Astrocyte of the spinal cord (primary cell): ENCODE data around the gene P4HTM.

Source experiments
- DNase-seq: peaks from one replicate; pipeline ENCODE4 v3.0.0; 2011; ENCODE audit warnings: low read depth, low spot score
- H3K4me3 ChIP-seq: 2 replicates; pipeline ENCODE4 v1.5.1; 2011; ENCODE audit warnings: low read depth, mild to moderate bottlenecking, low read length, moderate library complexity
- CTCF ChIP-seq: IDR thresholded peaks from 2 replicates; pipeline ENCODE4 v1.5.1; 2012; ENCODE audit warnings: low read depth, mild to moderate bottlenecking, low read length, inconsistent platforms
- in situ Hi-C: cut with HindIII; loops from 2 replicates; pipeline ENCODE4 v1.10.0; 2017; ENCODE audit warnings: low sequenced_read_pairs

Gene P4HTM

DNA sequence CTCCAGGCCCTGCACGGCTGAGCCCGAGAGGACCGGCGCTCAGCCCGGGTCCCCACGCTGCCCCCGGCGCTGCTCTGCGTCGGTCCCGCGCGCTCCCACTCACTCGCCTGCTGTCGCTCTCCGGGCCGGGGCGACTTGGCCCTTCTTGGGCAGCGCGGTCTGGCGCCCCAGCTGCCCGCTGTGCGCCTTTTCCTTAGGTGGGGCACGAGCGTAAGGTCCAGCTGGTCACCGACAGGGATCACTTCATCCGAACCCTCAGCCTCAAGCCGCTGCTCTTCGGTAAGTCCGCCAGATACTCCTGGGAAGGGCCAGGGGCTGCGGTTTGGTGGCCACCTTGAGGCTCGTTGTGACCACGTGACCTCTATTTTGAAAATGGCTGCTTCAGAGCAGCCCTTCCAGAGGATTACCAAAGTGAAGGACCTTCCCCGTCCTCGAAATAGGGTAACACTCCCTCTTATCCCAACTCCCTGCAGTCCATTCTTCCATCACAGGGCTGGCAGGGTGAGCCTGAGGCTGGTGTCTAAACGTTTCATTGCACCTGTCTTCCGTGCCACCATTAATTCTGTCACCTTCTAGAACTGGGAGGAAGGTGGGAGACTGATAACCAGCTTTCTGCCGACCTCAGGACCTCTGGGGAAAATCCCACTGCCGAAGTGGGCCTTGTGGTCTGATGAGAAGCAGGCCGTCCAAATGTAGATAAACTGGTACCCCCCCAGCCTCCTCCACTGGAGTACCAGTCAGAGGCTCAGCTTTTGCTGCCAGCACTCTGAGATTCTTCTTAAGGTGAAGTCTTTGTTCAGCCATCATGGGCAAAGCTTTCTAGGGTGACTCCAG, 812 bp downstream of the P4HTM start:
- TF ChIP-seq CTCF: no peak
- peak overlapping the region; percentile 74 for H3K4me3 ChIP-seq
- DNase-seq: peak; percentile 13
- in situ Hi-C loops: no loop called here

- in situ Hi-C loops: no loop called here
- DNase-seq: no peak
- no peak overlapping the region for H3K4me3 ChIP-seq
- TF ChIP-seq CTCF: no peak
Measured at GRCh38 chr3:48991851-48992545, 2.0 kb downstream of the P4HTM start.

DNA sequence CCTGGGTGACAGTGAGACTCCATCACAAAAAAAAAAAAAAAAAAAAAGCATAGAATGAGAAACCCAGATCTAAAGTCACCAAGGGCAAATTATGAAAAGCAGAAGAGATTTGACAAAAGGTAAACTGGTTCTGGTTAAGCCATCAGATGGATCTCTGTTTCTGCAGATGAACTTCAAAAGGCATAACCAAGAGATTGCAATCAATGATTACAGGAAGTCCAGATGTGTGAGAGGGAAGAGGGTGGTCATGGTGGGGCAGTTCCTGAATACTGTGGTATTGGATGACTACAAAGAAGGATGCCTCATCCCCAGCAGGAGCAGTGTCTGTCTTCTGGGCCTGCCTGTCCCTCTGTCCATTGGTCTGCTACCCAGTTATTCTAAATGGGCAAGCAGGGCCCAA, 3.8 kb downstream of the P4HTM start:
- DNase-seq: no peak

DNA sequence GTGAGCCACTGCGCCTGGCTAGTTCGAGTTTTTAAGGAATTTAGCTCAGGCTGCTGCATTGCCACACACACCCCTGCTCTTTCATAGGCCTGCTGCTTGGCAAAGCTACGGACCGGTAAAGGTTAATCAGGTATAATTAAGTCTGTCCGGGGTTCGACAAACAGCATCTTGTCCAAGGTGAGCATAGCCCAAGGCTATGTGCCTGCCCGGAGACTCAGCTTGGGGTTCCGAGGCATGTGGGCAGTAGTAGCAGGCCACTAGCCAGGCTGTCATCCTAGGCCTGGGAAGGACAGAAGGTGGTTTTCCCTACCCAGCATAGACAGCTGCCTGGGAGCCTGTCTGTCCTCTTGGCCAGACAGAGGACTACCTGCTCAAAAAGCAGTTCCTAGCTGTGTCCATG, 6.6 kb downstream of the P4HTM start:
- TF ChIP-seq CTCF: no peak
- in situ Hi-C loops: no loop called here
- no peak for DNase-seq
- no peak overlapping the region for H3K4me3 ChIP-seq

More for the DNA sequence above, 3.8 kb downstream of the P4HTM start:
- in situ Hi-C loops: no loop called here
- no peak for TF ChIP-seq CTCF
- no peak overlapping the region for H3K4me3 ChIP-seq

DNA sequence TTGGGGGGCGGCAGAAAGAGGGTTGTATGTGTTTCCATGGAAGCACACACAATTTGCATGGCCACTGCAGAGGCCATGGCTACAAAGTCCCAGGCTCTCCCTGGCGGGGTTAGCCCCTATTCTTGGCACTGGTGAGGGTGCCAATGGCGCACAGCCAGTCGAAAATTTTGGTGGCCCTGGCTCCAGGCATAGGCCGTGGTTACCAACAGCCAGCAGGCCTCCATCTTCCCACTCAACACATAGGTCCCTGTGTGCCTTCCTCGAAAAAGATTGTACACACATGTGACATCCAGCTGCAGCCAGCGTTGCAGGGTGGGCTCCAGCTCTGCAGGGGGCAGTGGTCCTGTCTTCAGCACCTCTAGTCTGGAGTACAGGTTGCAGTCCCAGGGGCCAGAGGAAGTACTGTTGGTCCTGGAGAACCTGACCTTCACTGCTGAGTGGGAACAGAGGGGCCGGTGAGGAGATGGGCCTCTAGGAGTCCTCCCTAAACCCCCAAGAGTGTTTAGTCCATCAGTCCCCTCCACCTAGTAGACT, 7.1 kb downstream of the P4HTM start:
- DNase-seq: no peak
- TF ChIP-seq CTCF: no peak
- in situ Hi-C loops: no loop called here
- no peak overlapping the region for H3K4me3 ChIP-seq

GRCh38 chr3:48997714-48998637, 7.9 kb downstream of the P4HTM start:
- no peak overlapping the region for H3K4me3 ChIP-seq
- no peak for TF ChIP-seq CTCF
- in situ Hi-C loops: no loop called here
- no peak for DNase-seq
